HG02759 (cell line): ENCODE measurements around the gene ZNF230.

Source experiments
- ATAC-seq: cut with Tn5 transposase; IDR thresholded peaks from one replicate; pipeline ENCODE4 v1.9.1; 2021; ENCODE audit warnings: mild to moderate bottlenecking, moderate library complexity; ENCODE audit not compliant: unreplicated experiment

ZNF230 gene

GRCh38 chr19:44032001-44032610 lies 29.3 kb downstream of the ZNF230 start:
- ATAC-seq, result no peak

DNA sequence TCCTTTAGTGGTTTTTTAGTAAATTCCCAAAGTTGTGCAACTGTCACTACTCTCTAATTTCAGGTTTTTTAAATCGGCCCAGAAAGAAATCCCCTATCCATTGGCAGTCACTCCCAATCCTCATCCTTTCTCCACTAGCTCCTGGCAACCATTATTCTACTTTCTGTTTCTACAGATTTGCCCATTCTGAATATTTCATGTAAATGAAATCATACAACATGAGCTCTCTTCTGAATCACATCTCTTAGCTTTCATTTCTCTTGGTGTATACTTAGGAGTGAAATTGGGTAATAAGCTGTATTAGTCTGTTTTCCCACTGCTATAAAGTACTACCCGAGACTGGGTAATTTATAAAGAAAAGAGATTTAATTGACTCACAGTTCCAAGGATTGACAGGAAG lies 39.4 kb downstream of the ZNF230 start:
- ATAC-seq, result no peak

- peak; percentile 30 for ATAC-seq
These were observed 48.2 kb downstream of the ZNF230 start for GRCh38 chr19:44050740-44051649.

GRCh38 chr19:44051650-44052402 lies 49.1 kb downstream of the ZNF230 start, which contains the start of gene ZNF223:
ZNF223 (plus strand) TSS chr19:44052036; CDS start chr19:44055177, 3,141 bp downstream.
- peak; percentile 87 for ATAC-seq

- no peak for ATAC-seq
These were observed 53.1 kb downstream of the ZNF230 start for GRCh38 chr19:44055870-44056269.

DNA sequence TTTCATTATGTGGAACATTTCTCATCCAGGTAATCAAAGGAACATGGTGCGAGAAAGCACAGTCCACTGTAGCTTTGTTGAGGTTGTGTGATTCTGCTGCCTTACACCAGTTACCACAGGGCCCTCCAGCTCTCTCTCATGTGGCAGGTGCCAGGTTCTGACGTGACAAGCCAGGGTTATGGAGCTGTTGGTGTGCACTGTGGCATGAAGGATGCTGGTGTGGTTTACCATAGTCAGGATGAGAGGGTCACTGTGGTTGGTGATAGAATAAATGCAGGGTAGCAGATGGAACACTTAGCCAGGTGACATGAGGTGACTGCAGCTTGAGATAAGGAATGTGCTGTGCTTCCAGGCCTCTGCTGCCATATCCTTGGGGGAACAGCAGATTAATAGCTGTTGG lies 56.5 kb downstream of the ZNF230 start:
- ATAC-seq, result no peak

DNA sequence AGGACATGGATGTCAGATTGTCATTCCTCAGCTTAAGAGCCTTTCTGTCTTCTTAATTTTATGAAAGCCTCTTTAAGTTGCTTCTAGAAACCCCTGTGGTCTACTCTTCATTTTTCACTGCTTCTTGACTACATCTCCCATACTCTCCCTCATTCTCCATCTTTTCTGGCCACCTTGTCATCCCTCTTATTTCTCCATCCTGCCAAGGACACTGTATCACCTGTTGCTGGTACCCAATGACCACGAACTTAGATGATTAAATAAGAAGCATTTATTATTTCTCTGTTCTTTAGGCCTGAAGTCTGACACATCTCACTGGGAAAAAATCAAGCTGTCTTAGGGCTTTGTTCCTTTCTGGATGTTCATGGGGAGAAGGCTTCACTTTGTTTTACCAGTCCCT lies 58.3 kb downstream of the ZNF230 start:
- ATAC-seq, result no peak
